GM12892 (cell line): ENCODE results near the gene PCDHGA3.
"Not testable (repeated sequence)": the region's sequence is repeated elsewhere in the genome, so short reads cannot be mapped to it uniquely, and the experiment has no call there.

ENCODE experiments used
- DNase-seq: peaks from one replicate; pipeline ENCODE4 v3.0.0; 2011; ENCODE audit not compliant: insufficient read length
- FAIRE-seq: peaks from 2 replicates; lab custom pipeline; 2011; peaks lifted over from hg19 to GRCh38; lab: Jason Lieb, UNC
- POLR2A ChIP-seq: IDR thresholded peaks from 2 replicates; pipeline ENCODE4 v1.6.1; 2011; ENCODE audit warnings: low read depth, low read length, control low read depth
- POLR2AphosphoS5 ChIP-seq: IDR thresholded peaks from 2 replicates; pipeline ENCODE4 v1.6.1; 2011; ENCODE audit warnings: low read depth, low read length, control low read depth
- TAF1 ChIP-seq: IDR thresholded peaks from 2 replicates; pipeline ENCODE4 v1.6.1; 2011; ENCODE audit warnings: low read depth, mild to moderate bottlenecking, control low read depth, low read length, borderline replicate concordance

Gene PCDHGA3

DNA sequence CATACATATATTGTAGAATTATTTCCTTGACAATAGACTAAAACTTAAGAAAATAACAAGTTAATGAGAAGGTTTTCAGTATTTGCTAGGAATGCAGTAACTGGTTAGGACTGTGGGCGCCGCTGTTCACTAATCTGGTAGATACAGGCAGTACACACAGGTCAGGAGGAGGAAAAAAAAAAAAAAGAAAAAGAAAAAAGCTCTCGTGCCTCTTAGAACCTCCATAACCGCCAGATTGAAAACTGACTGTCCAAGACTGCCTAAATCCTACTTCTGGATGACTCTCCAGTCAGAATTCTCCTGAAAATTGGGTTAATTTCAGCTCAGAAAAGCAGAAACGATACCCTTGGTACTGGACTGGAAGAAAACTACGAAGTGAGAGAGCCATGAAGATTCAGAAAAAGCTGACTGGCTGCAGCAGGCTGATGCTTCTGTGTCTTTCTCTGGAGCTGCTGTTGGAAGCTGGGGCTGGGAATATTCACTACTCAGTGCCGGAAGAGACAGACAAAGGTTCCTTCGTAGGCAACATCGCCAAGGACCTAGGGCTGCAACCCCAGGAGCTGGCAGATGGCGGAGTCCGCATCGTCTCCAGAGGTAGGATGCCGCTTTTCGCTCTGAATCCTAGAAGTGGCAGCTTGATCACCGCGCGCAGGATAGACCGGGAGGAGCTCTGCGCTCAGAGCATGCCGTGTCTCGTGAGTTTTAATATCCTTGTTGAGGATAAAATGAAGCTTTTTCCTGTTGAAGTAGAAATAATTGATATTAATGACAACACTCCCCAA is 13.1 kb upstream of the PCDHGA3 start, which contains the start of gene PCDHGA1:
Gene PCDHGA1 (plus strand): TSS at position 216 of the 782 bp plus-strand sequence.
- DNase-seq: no peak
- no peak for FAIRE-seq
- TF ChIP-seq POLR2A: no peak

DNA sequence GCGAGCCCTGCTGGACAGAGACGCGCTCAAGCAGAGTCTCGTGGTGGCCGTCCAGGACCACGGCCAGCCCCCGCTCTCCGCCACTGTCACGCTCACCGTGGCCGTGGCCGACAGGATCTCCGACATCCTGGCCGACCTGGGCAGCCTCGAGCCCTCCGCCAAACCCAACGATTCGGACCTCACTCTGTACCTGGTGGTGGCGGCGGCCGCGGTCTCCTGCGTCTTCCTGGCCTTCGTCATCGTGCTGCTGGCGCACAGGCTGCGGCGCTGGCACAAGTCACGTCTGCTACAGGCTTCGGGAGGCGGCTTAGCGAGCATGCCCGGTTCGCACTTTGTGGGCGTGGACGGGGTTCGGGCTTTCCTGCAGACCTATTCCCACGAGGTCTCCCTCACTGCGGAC is 11.1 kb upstream of the PCDHGA3 start:
- not testable (repeated sequence) for DNase-seq, FAIRE-seq

DNA sequence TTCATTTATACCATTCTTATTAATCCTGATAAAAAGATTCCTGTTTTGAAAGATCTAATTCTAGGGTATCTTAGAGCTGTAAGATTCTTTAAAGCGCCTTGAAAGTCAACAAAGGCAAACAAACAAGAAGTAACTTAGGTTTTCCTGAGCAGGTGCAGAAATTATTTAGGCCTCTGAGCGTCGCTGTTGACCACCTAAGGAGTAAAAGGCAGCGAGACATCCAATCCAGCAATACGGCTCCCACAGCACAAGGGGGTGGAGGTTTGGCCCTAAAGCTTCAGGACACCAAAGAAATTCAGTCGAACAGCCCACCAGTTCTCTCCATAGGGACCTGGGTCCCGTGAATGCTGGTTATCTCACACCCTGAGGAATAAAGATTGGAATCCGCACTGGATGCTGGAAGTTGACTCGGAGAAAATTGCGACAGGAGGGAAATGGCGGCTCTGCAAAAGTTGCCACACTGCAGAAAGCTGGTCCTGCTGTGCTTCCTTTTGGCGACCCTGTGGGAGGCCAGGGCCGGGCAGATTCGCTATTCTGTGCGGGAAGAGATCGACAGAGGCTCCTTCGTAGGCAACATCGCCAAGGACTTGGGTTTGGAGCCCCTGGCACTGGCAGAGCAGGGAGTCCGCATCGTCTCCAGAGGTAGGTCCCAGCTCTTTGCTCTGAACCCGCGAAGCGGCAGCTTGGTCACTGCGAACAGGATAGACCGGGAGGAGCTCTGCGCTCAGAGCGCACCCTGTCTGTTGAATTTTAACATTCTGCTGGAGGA is 4.9 kb upstream of the PCDHGA3 start, which contains the start of gene PCDHGA2:
Gene PCDHGA2 (plus strand): TSS at position 223 of the 769 bp plus-strand sequence.
- TF ChIP-seq TAF1 (no peak), POLR2AphosphoS5 (no peak), POLR2A (no peak)
- no peak for FAIRE-seq

GRCh38 chr5:141340781-141341354 is 2.8 kb upstream of the PCDHGA3 start:
- FAIRE-seq: not testable (repeated sequence)

More for the DNA sequence above, 4.9 kb upstream of the PCDHGA3 start, which contains the start of gene PCDHGA2:
- DNase-seq: no peak

GRCh38 chr5:141342773-141343172 is 856 bp upstream of the PCDHGA3 start:
- no peak for FAIRE-seq
- TF ChIP-seq POLR2AphosphoS5: no peak
- no peak for TF ChIP-seq POLR2A
- TF ChIP-seq TAF1: no peak
- DNase-seq: no peak

More at GRCh38 chr5:141340781-141341354, 2.8 kb upstream of the PCDHGA3 start:
- DNase-seq: not testable (repeated sequence)

GRCh38 chr5:141343953-141344463 is 379 bp downstream of the PCDHGA3 start:
- FAIRE-seq (no peak), DNase-seq (no peak)
- no peak for TF ChIP-seq POLR2A
- TF ChIP-seq TAF1: no peak
- no peak for TF ChIP-seq POLR2AphosphoS5

DNA sequence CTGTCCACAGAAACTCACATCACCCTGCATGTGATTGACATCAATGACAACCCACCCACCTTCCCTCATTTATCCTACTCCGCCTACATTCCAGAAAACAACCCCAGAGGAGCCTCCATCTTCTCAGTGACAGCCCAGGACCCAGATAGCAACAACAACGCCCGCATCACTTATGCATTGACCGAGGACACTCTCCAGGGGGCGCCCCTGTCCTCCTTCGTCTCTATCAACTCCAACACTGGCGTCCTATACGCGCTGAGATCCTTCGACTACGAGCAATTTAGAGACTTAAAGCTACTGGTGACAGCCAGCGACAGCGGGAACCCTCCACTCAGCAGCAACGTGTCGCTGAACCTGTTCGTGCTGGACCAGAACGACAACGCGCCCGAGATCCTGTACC is 1.7 kb downstream of the PCDHGA3 start:
- FAIRE-seq (no peak), DNase-seq (no peak)
- TF ChIP-seq TAF1 (no peak), POLR2AphosphoS5 (no peak), POLR2A (no peak)

DNA sequence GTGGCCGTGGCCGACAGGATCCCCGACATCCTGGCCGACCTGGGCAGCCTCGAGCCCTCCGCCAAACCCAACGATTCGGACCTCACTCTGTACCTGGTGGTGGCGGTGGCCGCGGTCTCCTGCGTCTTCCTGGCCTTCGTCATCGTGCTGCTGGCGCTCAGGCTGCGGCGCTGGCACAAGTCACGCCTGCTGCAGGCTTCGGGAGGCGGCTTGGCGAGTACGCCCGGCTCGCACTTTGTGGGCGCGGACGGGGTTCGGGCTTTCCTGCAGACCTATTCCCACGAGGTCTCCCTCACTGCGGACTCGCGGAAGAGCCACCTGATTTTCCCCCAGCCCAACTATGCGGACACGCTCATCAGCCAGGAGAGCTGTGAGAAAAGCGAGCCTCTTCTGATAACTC is 2.4 kb downstream of the PCDHGA3 start:
- not testable (repeated sequence) for FAIRE-seq, DNase-seq

DNA sequence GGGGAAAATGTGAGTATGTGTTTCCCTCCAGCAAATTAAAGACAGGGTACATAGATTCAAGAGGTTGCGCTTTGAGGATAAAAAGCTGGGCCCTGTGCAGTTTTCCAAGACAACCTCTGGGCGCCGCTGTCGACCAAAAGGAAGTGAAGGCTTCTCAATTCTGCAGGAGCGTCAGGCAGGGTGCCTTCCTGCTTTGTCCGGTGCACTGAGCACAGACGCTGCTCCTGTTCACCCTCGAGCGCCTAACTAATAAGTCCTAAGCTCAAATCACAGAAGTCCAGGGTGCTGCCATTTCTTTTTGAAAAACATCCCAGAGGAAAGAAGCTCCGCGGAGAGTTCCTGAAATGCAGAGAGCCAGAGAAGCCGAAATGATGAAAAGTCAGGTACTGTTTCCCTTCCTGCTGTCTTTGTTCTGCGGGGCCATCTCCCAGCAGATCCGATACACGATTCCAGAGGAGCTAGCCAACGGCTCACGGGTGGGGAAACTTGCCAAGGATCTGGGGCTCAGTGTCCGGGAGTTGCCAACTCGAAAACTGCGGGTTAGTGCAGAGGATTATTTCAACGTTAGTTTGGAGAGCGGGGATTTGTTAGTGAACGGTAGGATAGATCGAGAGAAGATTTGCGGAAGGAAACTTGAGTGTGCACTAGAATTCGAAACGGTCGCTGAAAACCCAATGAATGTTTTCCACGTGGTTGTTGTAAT is 6.4 kb downstream of the PCDHGA3 start, which contains the start of gene PCDHGB1:
Gene PCDHGB1 (plus strand): TSS at position 183 of the 703 bp plus-strand sequence. CDS start 162 bp downstream, at position 345.
- no peak for DNase-seq
- TF ChIP-seq POLR2AphosphoS5: no peak
- TF ChIP-seq POLR2A: no peak
- no peak for TF ChIP-seq TAF1
- FAIRE-seq: no peak

DNA sequence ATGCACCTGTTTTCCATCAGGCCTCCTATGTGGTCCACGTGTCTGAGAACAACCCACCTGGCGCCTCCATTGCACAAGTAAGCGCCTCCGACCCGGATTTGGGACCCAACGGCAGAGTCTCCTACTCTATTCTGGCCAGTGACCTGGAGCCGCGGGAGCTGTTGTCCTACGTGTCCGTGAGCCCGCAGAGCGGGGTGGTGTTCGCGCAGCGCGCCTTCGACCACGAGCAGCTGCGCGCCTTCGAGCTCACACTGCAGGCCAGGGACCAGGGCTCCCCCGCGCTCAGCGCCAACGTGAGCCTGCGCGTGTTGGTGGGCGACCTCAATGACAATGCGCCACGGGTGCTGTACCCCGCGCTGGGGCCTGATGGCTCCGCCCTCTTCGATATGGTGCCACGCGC is 8.0 kb downstream of the PCDHGA3 start:
- DNase-seq (no peak), FAIRE-seq (no peak)
- TF ChIP-seq POLR2AphosphoS5: no peak

DNA sequence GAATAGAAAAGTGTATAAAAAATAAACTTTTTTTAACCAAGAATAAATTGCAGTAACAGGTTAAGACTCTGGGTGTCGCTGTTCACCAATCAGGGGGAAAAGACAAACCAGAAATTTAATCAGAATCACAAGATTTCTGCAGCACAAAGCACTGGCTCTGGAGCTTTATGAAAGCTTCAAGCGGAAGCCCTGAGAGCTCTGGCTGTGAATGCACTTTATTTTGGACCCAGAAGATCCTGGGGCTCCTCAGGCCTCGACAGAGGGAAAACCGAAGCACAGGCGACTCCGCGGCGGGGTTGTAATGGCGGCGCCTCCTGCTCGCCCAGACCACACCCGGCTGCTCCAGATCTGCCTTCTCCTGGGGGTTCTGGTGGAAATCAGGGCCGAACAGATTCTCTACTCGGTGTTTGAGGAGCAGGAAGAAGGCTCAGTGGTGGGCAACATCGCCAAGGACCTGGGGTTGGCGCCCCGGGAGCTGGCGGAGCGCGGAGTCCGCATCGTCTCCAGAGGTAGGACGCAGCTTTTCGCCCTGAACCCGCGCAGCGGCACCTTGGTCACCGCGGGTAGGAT is 11.4 kb downstream of the PCDHGA3 start, which contains the start of gene PCDHGA4:
Gene PCDHGA4 (plus strand): TSS at position 122 of the 570 bp plus-strand sequence. CDS start 87 bp downstream, at position 209.
- DNase-seq (no peak), FAIRE-seq (no peak)
- no peak for TF ChIP-seq POLR2AphosphoS5
- TF ChIP-seq POLR2A: no peak
- no peak for TF ChIP-seq TAF1
